Activated CD8-positive, alpha-beta T cell treated with anti-CD3 and anti-CD28 coated beads for 36 hours (primary cell): Measurements from ENCODE around the gene AMPH. TPM values are rescaled to one million over a fixed set of nuclear protein-coding genes. Genes with fewer than 3 reads are reported as not detected.

Experiments
- ATAC-seq: fragments of 200-7000 bp; cut with Tn5 transposase; one replicate; pipeline ENCODE4 v1.10.0; 2021; ENCODE audit warnings: mild to moderate bottlenecking, moderate library complexity
- CTCF ChIA-PET: fragments of 350-600 bp; sonication (Branson Sonifier 250); formaldehyde crosslinking; loops from one replicate; lab custom pipeline; 2021; ENCODE audit warnings: antibody characterized with exemption; lab: Charles Lee
- POLR2A ChIA-PET: fragments of 350-600 bp; sonication (Branson Sonifier 250); formaldehyde crosslinking; loops from one replicate; lab custom pipeline; 2021; ENCODE audit warnings: antibody characterized with exemption; lab: Charles Lee
- DNase-seq: peaks from one replicate; pipeline ENCODE4 v3.0.0-alpha.2; 2020
- H3K27ac Mint-ChIP-seq: one replicate; pipeline ENCODE4 v1.8.0; 2021; ENCODE audit warnings: mild to moderate bottlenecking, mixed read lengths
- H3K27me3 Mint-ChIP-seq: one replicate; pipeline ENCODE4 v1.8.0; 2021; ENCODE audit warnings: mixed read lengths
- H3K36me3 Mint-ChIP-seq: one replicate; pipeline ENCODE4 v1.8.0; 2021; ENCODE audit warnings: low read depth, mixed read lengths
- H3K4me1 Mint-ChIP-seq: one replicate; pipeline ENCODE4 v1.8.0; 2021; ENCODE audit warnings: low read depth, mixed read lengths
- H3K4me3 Mint-ChIP-seq: one replicate; pipeline ENCODE4 v1.8.0; 2021; ENCODE audit warnings: mild to moderate bottlenecking, moderate library complexity, mixed read lengths
- H3K9me3 Mint-ChIP-seq: one replicate; pipeline ENCODE4 v1.8.0; 2021; ENCODE audit warnings: mixed read lengths
- intact Hi-C: fragments of 100-400 bp; cut with micrococcal nuclease; formaldehyde crosslinking; loops from one replicate; pipeline ENCODE4 v1.10.0; 2022
- total RNA-seq, 2 experiments: library from RNA; stranded (reverse); gene quantifications; one replicate each; pipeline ENCODE4 v1.2.3, GENCODE V29; 2021
- TF ChIP-seq, protein P1 (sequence below): fragments of 200-600 bp; IDR thresholded peaks from one replicate; pipeline ENCODE4 v1.8.0; 2022; ENCODE audit warnings: antibody characterized with exemption, mild to moderate bottlenecking

The AMPH gene
- total RNA-seq, 2 experiments from 2014 or later = not detected

DNA sequence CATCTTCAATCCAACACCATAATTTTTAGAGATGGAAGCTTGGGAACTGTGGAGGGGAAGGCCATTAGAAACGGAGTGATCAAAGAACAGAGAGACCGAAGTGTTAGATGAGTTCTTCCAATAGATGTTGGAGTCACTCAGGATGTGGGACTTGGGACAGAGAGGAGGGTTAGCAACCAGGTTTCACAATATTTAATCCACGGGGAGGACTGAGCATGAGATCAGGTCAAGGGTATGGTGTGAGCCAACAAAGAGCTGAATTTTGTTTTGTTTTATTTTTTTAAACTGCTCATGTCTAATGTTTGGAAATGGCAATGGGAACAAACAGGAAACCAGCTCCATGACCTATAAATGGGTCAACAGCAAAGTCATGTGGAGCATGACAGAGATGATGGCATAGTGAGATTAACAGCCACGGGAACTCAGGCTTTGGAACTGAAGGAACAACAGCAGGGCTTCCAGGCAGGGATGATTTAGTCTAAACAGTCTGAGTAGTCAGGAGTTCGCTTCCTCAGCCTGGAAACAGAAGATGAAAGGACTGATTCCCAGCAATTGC, 38.9 kb upstream of the AMPH start:
- Mint-ChIP-seq H3K4me3 (no peak overlapping the region), H3K36me3 (no peaks in the 10 kb centered on the region), H3K9me3 (no peaks in the 10 kb centered on the region), H3K4me1 (no peaks in the 10 kb centered on the region), H3K27me3 (peaks cover 12% of the 10 kb centered on the region), H3K27ac (no peak overlapping the region)
- TF ChIP-seq, protein P1, sequence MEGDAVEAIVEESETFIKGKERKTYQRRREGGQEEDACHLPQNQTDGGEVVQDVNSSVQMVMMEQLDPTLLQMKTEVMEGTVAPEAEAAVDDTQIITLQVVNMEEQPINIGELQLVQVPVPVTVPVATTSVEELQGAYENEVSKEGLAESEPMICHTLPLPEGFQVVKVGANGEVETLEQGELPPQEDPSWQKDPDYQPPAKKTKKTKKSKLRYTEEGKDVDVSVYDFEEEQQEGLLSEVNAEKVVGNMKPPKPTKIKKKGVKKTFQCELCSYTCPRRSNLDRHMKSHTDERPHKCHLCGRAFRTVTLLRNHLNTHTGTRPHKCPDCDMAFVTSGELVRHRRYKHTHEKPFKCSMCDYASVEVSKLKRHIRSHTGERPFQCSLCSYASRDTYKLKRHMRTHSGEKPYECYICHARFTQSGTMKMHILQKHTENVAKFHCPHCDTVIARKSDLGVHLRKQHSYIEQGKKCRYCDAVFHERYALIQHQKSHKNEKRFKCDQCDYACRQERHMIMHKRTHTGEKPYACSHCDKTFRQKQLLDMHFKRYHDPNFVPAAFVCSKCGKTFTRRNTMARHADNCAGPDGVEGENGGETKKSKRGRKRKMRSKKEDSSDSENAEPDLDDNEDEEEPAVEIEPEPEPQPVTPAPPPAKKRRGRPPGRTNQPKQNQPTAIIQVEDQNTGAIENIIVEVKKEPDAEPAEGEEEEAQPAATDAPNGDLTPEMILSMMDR = no peak
- intact Hi-C loops = no loop called here
- POLR2A ChIA-PET = interaction anchor here (0.7 kb wide), 1 partner anchor 753 kb away, joined by 3 read pairs; the partner anchor contains the start of gene SFRP4
- CTCF ChIA-PET = no interaction called here
- ATAC-seq (no peak), DNase-seq (no peak)

DNA sequence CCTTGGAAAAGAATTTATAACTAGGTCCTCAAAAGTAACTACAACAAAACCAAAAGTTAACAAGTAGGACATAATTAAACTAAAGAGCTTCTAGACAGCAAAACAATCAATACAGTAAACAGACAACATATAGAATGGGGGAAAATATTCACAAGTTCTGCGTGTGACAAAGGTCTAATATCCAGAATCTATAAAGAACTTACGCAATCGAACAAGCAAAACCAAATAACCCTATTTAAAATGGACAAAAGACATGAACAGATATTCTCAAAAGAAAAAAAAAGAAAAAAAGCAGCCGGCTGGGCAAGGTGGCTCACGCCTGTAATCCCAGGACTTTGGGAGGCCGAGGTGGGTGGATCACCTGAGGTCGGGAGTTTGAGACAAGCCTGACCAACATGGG, 33.8 kb upstream of the AMPH start:
- Mint-ChIP-seq H3K27ac (no peak overlapping the region), H3K27me3 (peaks cover 9% of the 10 kb centered on the region), H3K9me3 (no peaks in the 10 kb centered on the region), H3K36me3 (no peaks in the 10 kb centered on the region), H3K4me3 (no peak overlapping the region), H3K4me1 (no peaks in the 10 kb centered on the region)
- intact Hi-C loops = no loop called here
- no peak for DNase-seq
- ATAC-seq = no peak
- TF ChIP-seq, protein P1 = no peak
- CTCF ChIA-PET = interaction anchor here (0.7 to 1.1 kb wide), 2 partner anchors 8 to 266 kb away, joined by 3 read pairs; no protein-coding TSS in a partner anchor
- POLR2A ChIA-PET = no interaction called here

- ATAC-seq = peak; percentile 74
- Mint-ChIP-seq H3K9me3 (no peaks in the 10 kb centered on the region), H3K4me3 (no peak overlapping the region), H3K36me3 (no peaks in the 10 kb centered on the region), H3K4me1 (no peaks in the 10 kb centered on the region), H3K27ac (no peak overlapping the region), H3K27me3 (peaks cover 15% of the 10 kb centered on the region)
- ChIA-PET POLR2A (no interaction called here), CTCF (interaction anchor here (0.6 to 3.9 kb wide), 28 partner anchors 9 to 289 kb away, joined by 3 to 38 read pairs (median 4); no protein-coding TSS in a partner anchor)
- peak; percentile 40 for DNase-seq
- intact Hi-C loops = loop anchor here (2.0 kb wide), 1 partner anchor 262 kb away; no protein-coding TSS in a partner anchor
- TF ChIP-seq, protein P1 = peak; percentile 80
These were observed 29.4 kb upstream of the AMPH start for GRCh38 chr7:38660427-38661099.

DNA sequence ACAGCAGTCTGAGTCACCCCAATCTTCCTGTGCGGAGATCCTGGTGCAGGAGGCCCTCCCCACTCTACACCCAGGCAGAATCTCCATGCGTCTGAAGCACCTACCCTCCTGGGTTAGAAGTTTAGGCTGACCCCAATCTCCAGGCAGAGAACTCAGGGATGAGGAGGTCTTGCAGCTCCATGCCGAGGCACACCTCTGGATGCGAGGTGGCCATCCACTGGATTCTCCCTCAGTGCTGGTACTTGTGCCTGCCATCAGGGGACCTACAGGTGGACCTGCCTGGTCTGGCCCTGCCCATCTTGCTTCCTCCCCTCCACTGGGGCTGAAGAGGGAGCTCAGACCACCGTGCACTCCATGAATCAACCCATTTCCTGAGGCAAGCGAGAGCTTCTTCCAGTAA, 28.8 kb upstream of the AMPH start:
- CTCF ChIA-PET = interaction anchor here (0.6 to 3.9 kb wide), 26 partner anchors 8 to 289 kb away, joined by 3 to 38 read pairs (median 4); no protein-coding TSS in a partner anchor
- ATAC-seq (no peak), DNase-seq (no peak)
- no peaks in the 10 kb centered on the region for H3K36me3 Mint-ChIP-seq
- no peak overlapping the region for H3K4me3 Mint-ChIP-seq
- H3K27ac Mint-ChIP-seq = no peak overlapping the region
- TF ChIP-seq, protein P1 = no peak
- peaks cover 16% of the 10 kb centered on the region for H3K27me3 Mint-ChIP-seq
- intact Hi-C loops = loop anchor here (2.0 kb wide), 1 partner anchor 261 kb away; no protein-coding TSS in a partner anchor
- no peaks in the 10 kb centered on the region for H3K9me3 Mint-ChIP-seq
- no peaks in the 10 kb centered on the region for H3K4me1 Mint-ChIP-seq
- POLR2A ChIA-PET = no interaction called here

- intact Hi-C loops = no loop called here
- Mint-ChIP-seq H3K4me3 (no peak overlapping the region), H3K27me3 (peaks cover 16% of the 10 kb centered on the region), H3K36me3 (no peaks in the 10 kb centered on the region), H3K4me1 (no peaks in the 10 kb centered on the region), H3K27ac (no peak overlapping the region), H3K9me3 (no peaks in the 10 kb centered on the region)
- ATAC-seq (no peak), DNase-seq (no peak)
- ChIA-PET CTCF (interaction anchor here (1.1 to 3.9 kb wide), 8 partner anchors 13 to 285 kb away, joined by 3 to 38 read pairs (median 4); no protein-coding TSS in a partner anchor), POLR2A (no interaction called here)
- TF ChIP-seq, protein P1 = no peak
These were observed 27.7 kb upstream of the AMPH start for GRCh38 chr7:38658921-38659320.
